ENCODE data around the gene CALN1.

Gene CALN1

DNA sequence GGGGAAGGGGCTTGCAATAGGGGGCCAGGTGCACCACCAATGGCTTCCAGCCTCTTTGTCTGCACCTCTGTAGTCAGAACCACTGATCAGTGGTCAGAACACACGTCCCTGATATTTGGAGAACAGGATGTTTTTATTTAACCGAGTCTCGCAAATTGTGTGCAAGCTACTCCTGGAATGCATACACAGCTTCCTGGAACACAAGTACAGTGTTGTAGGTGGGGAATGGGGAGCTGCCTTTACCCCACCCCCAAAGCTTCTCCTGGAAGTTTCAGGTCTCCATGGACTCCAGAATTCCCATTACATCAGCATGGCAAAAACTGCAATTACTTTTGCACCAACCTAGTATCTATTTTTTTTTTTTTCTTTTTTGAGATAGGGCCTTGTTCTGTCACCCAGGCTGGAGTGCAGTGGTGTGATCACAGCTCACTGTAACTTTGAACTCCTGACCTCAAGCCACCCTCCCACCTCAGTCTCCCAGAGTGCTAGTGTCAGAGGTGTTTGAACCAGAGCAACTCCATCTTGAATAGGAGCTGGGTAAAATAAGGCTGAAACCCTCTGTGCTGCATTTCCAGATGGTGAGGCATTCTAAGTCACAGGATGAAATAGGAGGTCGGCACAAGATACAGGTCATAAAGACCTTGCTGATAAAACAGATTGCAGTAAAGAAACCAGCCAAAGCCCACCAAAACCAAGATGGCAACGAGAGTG is 374.0 kb downstream of the CALN1 start:
- no peak for DNase-seq (ENCODE audit: low read depth)

DNA sequence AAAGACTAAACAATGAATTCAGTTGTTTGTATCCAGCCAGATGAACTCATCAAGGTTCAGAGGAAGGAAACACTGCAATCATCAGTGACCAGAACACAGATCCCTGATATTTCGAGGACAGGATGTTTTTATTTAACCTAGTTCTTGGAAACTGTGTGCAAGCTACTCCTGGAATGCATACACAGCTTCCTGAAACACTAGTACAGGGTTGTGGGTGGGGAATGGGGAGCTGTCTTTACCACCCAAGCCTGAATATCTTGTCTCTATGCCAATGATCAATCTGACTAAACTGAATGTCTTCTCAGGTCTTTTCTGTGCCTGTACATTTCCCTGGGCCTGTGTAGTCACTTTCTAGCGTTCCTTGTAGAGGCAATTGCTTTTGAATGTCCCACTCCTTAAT is 374.6 kb downstream of the CALN1 start:
- DNase-seq (ENCODE audit: low read depth): no peak

DNA sequence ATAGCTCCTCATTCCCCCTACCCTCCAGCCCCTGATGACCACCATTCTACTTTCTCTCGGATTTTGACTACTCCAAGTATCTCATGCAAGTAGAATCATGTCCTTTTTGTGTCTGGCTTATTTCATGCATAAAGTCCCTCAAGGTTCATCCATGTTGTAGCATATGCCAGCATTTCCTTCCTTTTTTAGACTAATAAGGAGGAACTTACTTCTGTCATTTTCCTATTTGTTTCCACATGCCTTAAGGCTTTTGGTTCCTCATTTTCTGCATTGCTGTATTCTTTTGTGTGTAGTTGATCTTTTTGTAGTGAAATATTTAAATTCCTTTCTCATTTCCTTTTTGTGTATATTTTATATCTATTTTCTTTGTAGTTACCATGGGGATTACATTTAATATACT is 376.9 kb downstream of the CALN1 start:
- no peak for DNase-seq (ENCODE audit: low read depth)

DNA sequence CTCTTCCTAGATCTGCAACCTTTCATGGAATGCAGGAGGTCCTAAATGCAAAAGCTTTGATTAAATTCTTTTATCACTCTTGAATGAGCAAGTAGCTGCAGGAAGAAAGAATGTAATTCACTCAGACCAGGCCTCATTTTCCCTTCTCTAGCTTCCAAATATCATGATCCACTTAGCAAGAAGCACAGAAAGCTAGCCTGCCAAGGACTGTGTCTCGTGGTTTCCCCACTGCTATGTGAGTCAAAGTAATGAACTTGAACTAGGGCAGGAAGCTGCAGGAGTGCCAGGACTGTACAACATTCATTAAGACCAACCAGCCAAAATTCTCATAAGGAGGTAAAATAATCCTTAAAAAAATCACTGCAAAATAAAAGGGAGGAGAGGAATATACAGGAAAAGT is 379.2 kb downstream of the CALN1 start:
- no peak for DNase-seq (ENCODE audit: low read depth)

DNA sequence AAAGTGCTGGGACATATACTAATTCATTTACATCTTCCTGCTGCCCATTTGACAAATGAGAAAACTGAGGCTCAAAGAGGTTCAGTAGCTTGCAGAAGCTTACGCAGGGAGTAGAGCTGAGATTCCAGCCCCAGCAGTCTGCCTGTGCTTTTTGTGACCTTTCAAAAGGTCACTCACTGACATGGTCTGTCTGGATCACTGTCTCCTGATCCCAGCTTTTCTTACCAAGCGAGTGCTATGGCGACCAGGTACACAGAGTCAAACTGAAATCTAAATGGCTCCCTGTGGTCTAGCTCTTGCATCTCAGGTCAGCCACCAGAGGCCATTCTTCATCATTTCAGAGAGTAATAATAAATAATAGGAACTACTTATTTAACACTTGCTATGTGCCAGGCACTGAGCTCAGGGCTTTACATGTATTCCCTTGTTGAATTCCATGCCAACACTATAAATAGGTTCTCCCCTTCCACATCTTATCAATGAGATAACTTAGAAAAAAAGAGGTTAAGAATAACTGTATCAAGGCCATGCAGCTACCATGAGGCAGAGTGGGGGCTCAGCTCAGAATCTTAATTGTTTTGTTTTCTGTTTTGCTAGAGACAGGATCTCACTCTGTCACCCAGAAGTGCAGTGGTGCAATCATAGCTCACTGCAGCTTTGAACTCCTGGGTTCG is 381.0 kb downstream of the CALN1 start:
- DNase-seq (ENCODE audit: low read depth): no peak

DNA sequence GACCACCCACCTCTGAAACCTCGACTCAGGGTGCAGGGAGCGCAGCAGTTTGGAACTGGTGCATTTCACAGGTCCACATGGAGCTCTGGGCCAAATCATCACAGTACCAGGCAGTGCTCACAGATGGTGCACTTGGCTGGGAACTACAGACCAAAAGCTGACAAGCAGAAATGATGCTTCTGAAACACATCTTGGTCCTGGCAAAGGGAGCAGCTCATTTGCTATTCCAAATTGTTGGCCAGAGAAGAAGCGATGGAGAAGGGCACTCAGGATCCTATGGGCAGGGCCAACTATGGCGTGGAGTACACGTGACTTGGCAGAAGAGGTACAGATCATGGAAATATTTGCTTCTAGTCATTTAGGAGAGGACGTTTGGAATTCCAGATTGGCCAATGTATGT is 383.9 kb downstream of the CALN1 start:
- no peak for DNase-seq (ENCODE audit: low read depth)

DNA sequence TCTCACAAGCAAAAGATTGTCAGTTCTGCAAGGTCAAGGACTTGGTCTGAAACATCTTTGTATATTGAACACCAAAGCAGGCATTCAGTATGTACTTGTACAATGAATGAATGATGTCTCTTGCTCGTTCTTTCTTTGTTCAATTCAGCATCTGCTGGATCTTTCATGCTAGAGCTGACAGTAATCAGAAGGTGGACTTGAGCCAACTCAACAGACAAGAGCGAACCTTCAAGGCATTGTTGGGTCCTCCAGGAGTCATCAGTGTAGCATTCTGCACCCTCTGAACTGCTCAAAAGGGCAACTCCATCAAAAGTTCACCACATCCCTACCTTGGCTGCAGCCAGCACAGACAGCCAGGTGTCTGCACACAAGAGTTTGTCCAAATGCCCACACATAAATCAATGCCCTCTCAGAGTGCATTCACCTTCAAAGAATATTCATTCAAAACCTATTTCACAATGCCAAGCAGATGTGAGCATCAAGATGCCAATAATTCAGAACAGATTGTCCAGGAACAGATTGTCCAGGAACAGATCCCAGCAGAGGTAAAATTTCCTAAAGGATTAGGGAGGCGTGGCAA is 386.7 kb downstream of the CALN1 start:
- DNase-seq (ENCODE audit: low read depth): no peak

DNA sequence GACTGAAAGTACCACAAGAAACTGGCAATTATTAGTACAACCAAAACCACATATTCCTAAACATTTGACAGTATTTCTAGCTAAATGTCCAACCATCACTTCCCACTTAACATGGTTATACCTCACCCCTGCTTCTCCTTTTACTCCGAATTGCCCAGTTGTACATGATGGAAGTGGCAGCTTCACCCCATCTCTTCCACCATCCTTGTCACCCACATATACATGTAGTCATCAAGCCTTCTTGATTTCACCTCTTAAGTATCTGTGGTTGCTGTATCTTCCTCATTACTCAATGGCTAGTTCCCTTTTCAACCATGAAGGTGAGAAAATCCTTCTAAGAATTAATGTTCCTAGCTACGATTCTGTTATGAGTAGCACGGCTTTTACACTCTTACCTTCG is 388.2 kb downstream of the CALN1 start:
- DNase-seq (ENCODE audit: low read depth): no peak

DNA sequence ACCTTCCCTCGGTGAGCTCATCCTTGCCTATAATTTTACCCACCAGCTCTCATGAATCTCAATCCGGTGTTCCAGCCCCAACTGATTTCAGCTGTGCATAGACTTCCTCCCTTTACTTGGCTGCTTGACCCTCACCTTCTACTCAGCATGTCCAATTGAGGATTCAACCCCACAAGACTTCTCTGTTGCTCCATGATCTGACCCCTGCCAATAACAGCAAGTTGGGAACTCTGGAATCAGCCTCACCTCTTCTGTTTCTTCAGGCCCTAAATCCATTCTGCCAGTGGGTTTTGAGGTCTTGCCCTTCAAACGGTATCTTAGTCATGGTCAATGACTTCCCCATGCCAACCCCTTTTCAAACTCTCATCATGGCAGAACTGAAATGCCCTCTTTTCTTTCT is 390.4 kb downstream of the CALN1 start:
- DNase-seq (ENCODE audit: low read depth): no peak

DNA sequence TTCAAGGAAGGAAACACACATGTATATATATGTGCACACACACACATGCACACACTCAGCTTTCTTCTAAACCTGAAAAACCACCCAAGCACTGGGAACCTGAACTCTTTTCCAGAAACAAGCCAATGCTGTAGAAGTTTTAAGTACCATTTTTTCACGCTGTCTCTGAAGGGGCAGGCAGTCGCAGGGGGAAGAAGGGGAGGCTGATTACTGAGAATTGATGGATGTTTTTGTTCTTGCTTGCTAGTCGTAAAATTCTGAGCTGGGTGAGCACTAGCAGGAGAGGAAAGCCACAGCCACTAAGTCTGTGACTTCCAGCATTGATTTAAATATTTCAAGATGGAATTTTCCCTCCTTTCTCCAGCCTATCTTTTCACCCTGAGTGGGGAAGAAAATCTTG is 391.8 kb downstream of the CALN1 start:
- DNase-seq (ENCODE audit: low read depth): no peak

DNA sequence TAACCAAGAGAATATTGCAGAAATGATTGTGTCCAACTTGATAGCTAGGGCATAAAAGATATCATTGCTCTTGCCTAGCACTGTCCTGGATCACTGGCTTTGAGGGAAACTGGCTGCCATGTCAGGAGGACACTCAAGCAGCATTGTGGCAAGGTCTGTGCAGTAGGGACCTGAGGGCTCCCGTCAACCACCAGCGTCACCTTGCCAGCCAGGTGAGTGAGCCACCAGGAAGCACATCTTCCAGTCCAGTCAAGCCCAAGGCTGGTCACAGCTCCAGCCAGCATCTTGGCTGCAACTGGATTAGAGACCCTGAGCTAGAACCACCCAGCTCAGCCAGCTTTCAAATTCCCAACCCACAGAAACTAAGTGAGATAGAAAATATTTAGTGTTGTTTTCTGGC is 392.7 kb downstream of the CALN1 start:
- no peak for DNase-seq (ENCODE audit: low read depth)

DNA sequence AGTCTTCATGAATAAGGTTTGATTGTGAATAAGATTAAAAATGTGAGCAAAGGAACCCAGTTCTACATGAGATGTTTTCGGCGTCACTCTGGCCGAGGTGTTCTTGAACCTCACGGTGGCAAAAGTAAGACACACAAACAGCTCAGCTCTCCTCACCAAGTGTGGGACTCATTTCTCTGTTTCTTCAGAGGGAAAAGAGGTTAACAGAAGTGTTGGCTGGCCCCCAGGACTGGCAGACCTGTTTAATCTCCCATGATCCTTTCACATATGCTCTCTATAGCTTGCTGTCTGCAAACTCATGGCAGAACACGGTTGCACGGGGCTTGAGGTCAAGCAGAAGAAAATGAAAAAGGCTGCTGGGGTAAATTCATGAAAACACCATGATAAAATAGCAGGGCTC is 394.4 kb downstream of the CALN1 start:
- no peak for DNase-seq (ENCODE audit: low read depth)

DNA sequence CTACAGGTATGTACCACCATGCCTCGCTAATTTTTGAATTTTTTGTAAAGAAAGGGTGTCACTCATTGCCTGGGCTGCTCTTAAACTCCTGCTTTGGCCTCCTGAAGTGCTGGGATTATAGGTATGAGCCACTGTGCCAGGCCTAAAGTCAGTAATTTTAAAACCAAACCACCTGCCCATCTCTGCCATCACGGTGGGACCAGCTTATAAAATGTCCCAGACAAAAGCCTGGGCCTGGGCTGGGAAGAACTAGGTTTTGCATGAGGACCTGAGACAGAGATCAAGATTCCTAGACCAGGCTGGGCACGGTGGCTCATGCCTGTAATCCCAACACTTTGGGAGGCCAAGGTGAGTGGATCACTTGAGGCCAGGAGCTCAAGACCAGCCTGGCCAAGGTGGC is 395.6 kb downstream of the CALN1 start:
- no peak for DNase-seq (ENCODE audit: low read depth)

DNA sequence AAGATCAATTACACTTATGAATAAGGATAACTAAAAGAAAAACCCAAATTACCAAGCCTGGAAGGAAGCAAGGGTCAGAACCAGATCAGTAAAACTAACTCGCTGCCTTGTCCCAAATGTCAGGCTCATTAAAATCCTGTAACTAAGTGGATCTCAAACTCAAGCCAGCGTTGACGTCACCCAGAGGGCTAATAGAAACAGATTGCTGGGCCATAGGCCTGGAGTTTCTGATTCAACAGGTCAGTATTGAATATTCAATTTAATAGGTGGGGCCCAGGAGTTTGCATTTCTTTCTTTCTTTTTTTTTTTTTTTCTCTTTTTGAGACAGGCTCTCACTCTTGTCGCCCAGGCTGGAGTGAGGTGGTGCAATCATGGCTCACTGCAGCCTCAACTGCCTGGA is 397.0 kb downstream of the CALN1 start:
- DNase-seq (ENCODE audit: low read depth): no peak

DNA sequence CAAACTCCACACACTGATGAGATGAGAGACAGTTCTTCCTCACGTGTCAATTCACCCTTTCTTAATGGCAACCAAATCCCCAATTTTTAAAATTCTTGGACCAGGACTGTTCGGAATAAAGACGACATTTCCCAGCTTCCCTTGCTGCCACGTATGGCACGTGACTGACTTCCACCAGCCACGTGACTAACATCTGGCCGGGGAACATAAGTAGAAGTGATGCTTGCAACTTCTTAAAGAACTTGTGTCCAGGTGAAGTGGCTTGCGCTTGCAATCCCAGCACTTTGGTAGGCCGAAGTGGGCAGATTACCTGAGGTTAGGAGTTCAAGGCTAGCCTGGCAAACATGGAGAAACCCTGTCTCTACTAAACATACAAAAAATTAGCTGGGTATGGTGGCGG is 405.1 kb downstream of the CALN1 start:
- DNase-seq (ENCODE audit: low read depth): no peak

DNA sequence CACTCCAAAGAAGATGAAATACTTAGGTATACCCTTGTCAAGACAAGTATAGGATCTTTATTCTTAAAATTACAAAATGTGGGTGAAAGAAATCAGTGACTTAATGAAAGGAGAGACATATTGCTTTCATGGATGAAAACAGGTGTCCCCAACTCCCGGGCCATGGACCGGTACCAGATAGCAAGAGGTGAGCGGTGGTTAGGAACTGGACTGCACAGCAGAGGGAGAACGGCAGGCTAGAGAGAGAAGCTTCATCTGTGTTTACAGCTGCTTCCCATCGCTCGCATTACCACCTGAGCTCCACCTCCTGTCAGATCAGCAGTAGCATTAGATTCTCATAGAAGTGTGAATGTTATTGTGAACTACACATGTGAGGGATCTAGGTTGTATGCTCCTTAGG is 408.9 kb downstream of the CALN1 start:
- no peak for DNase-seq (ENCODE audit: low read depth)

DNA sequence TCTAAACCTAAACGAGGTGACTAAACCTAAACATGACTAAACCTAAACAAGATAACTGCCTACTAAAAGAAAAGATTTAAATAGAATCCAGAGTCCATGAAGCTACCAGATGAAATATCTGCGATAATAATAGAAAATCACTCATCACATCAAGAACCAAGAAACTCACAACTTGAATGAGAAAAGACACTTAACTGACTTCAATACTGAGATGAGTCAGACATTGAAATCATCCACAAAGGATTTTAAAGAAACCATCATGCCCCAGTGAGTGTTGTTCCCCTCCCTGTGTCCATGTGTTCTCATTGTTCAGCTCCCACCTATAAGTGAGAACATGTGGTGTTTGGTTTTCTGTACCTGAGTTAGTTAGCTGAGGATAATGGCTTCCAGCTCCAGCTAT is 416.0 kb downstream of the CALN1 start:
- no peak for DNase-seq (ENCODE audit: low read depth)

DNA sequence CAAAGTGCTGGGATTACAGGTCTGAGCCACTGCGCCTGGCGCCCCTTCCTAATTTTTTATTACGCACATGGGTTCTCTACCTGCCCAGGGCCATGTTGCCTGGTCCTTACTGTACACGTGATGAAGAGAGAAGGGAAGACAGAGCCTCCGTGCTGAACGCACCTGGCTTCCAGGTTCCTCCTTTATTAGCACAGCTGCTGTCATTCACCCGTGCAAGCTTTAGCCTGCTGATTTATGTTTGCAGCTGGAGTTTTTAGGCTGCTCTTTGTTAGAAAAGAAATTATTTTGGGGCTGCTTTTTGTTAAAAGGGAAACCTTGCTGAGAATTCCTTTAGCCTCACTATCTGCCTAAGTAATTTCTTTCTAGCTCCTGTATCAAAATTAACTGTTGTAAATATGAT is 417.0 kb downstream of the CALN1 start:
- DNase-seq (ENCODE audit: low read depth): no peak

DNA sequence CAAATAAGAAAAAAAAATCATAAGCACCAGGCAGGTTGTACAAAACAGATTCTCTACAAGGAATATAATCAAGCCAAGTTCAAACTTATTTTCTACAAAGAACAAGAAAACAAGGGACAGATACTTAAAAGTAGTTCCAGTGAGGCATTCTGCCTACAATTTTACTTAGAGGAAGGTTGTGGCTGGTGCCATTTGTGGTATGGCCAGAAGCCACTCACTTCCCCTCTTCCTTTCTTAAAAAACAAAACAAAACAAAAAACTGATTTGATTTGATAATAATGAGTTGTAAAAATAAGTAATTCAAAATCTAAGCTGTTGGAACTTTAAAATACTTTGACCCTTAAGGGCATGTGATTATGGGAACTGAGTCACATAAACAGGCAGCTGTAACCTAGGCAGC is 420.6 kb downstream of the CALN1 start:
- no peak for DNase-seq (ENCODE audit: low read depth)

DNA sequence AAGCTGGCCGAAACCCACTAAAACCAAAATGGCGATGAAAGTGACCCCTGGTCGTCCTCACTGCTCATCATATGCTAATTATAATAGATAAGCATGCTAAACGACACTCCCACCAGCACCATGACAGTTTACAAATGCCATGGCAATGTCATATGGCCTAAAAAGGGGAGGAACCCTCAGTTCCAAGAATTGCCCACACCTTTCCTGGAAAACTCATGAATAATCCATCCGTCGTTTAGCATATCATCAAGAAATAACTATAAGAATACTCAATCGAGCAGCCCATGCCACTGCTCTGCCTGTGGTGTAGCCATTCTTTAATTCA is 422.0 kb downstream of the CALN1 start:
- DNase-seq (ENCODE audit: low read depth): no peak

DNA sequence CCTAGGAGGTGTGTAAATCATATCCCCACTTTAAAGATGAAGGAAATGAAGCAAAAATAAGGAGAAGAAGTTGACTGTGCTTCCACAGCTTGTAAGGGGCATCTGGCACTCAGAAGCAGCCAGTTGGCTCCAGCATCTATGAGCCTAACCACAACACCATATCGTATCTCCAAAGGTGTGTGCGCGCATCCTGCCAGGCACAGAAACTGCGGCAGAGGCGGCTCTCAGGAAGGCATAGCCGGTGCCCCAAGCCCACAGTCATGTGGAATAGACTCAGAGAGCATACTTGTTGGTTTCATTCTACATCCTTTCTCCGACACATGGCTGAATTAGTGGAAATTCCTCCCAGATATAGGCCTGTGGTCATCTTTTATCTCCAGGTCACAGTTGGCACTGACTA is 423.9 kb downstream of the CALN1 start:
- DNase-seq (ENCODE audit: low read depth): no peak

DNA sequence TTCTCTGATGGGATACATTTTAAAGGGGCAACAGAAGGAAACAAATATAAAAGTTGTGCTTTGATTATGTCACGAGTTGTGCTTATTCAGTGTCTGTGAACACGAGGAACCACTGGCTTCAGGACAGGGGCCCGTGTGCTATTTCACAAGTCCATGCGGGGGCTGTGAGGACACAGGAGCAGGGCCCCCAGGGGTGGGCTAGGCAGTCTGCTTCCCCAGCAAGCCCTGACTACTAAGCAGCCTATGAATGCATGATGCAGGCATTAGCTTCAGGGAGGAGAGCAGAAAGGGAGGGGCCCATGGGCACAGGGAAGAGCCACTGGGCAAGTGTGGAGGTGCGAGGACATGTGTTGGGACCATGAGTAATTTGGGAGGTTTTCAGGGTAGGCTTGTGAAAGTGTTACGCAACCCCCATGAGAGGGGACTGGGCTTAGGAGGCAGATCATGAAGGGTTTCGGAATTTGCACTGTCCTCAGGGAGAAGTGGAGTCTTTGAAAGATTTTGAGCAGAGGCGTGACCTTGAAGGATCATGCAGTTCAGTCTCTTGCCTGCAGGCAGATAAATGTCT is 424.9 kb downstream of the CALN1 start:
- DNase-seq (ENCODE audit: low read depth): no peak

DNA sequence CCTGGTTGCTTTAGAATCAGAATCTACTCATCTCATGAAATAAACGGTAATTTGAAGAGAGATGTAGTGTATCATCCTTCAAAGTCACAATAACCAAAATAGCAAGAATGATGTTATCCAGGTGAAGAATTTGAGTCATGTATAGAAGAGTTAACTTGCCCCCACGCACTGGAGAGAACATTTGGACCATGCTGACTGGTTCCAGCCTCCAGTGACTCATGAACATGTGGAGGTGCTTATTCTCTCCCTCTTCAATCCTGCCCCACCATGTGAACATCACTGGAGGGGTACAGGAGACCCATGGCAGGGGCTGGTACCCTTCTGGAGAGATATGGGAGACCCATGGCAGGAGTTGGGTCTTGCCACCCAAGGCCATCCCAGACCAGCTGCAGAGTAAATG is 427.8 kb downstream of the CALN1 start:
- no peak for DNase-seq (ENCODE audit: low read depth)

DNA sequence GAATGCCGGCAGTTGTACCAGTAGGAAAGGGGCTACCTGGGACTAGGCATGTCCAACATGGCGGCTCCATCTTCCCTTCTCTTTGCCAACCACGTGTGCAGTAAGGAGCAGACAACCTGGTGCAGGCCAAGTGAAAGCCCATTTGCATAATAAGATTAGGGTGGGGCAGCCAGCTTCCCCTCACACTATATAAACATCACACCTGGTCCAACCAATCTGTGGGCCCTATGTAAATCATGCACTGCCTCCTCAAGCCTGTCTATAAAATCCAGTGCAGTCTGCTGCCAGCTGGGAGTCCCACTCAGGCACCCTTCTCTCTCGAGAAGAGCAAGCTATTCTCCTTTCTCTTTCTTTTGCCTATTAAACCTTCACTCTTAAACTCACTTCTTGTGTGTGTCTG is 429.3 kb downstream of the CALN1 start:
- no peak for DNase-seq (ENCODE audit: low read depth)
